Caco-2 (cell line): Measurements from ENCODE around the gene ITGAE. TPM values are rescaled to one million over a fixed set of nuclear protein-coding genes. Genes with fewer than 3 reads are reported as not detected.
"Not testable (repeated sequence)": the region's sequence is repeated elsewhere in the genome, so short reads cannot be mapped to it uniquely, and the experiment has no call there.

Source experiments
- BruUV-seq: library from RNA; stranded (reverse); fragments of 400-500 nt; replicated peaks from 2 replicates; lab custom pipeline; 2021; lab: Mats Ljungman, UMichigan
- CTCF ChIA-PET: fragments of 300-600 bp; sonication (Branson Sonifier 250); formaldehyde crosslinking; loops from one replicate; lab custom pipeline; 2022; ENCODE audit warnings: antibody characterized with exemption; lab: Charles Lee
- POLR2A ChIA-PET: fragments of 300-600 bp; sonication (Branson Sonifier 250); formaldehyde crosslinking; loops from one replicate; lab custom pipeline; 2022; ENCODE audit warnings: antibody characterized with exemption; lab: Charles Lee
- DNase-seq, 2 experiments: peaks; one replicate each; pipeline versions ENCODE4 v3.0.0 to v3.0.0-alpha.2; 2020 to 2022
- H3K27me3 ChIP-seq: replicated peaks from 2 replicates; pipeline ENCODE4 v1.6.0; 2011; ENCODE audit warnings: low read length; ENCODE audit not compliant: control insufficient read depth, insufficient read depth
- H3K36me3 ChIP-seq: 2 replicates; pipeline ENCODE4 v1.5.1; 2011; ENCODE audit warnings: low read length; ENCODE audit not compliant: control insufficient read depth, insufficient read depth
- H3K4me1 ChIP-seq: fragments of 250-450 bp; sonication (Bioruptor Pico); 2 replicates; pipeline ENCODE4 v1.5.1; 2020; ENCODE audit warnings: mild to moderate bottlenecking
- H3K4me3 ChIP-seq: 2 replicates; pipeline ENCODE4 v1.5.1; 2011; ENCODE audit warnings: low read depth, mild to moderate bottlenecking, control low read depth, low read length
- H3K9me3 ChIP-seq: fragments of 250-450 bp; sonication (Bioruptor Pico); 2 replicates; pipeline ENCODE4 v1.5.1; 2020; ENCODE audit warnings: mild to moderate bottlenecking, moderate library complexity
- H3K27ac Mint-ChIP-seq: one replicate; pipeline ENCODE4 v1.8.0; 2022; ENCODE audit warnings: mixed read lengths; ENCODE audit not compliant: unreplicated experiment
- H3K27me3 Mint-ChIP-seq: one replicate; pipeline ENCODE4 v1.8.0; 2022; ENCODE audit warnings: mixed read lengths; ENCODE audit not compliant: insufficient read depth, unreplicated experiment
- H3K36me3 Mint-ChIP-seq: one replicate; pipeline ENCODE4 v1.8.0; 2022; ENCODE audit warnings: mild to moderate bottlenecking, mixed read lengths; ENCODE audit not compliant: insufficient read depth, unreplicated experiment
- H3K4me1 Mint-ChIP-seq: one replicate; pipeline ENCODE4 v1.8.0; 2022; ENCODE audit warnings: low read depth, mixed read lengths; ENCODE audit not compliant: unreplicated experiment
- H3K4me3 Mint-ChIP-seq: one replicate; pipeline ENCODE4 v1.8.0; 2022; ENCODE audit warnings: mild to moderate bottlenecking, moderate library complexity, mixed read lengths; ENCODE audit not compliant: unreplicated experiment
- H3K9me3 Mint-ChIP-seq: one replicate; pipeline ENCODE4 v1.8.0; 2022; ENCODE audit warnings: mixed read lengths; ENCODE audit not compliant: unreplicated experiment
- intact Hi-C: fragments of 100-400 bp; cut with micrococcal nuclease; formaldehyde crosslinking; loops from one replicate; pipeline ENCODE4 v1.10.0; 2022; ENCODE audit not compliant: unreplicated experiment
- total RNA-seq: library from RNA; stranded (reverse); gene quantifications from 2 replicates; pipeline ENCODE4 v1.2.3, GENCODE V29; 2022
- TF ChIP-seq, protein P1 (sequence below), 2 experiments: fragments of 200-600 bp in 1 of 2; IDR thresholded peaks; 1 replicate in 1 of 2; 2 replicates in 1 of 2; pipeline versions ENCODE4 v1.5.1 to v1.8.0; 2011 to 2022; ENCODE audit warnings: antibody characterized with exemption in 1 of 2, control low read depth in 1 of 2, inconsistent platforms in 1 of 2, low read depth in 1 of 2, low read length in 1 of 2, mild to moderate bottlenecking in 1 of 2, moderate library complexity in 1 of 2; ENCODE audit not compliant: insufficient read depth in 1 of 2, severe bottlenecking in 1 of 2, unreplicated experiment in 1 of 2

ITGAE gene
- total RNA-seq, 1 experiment from 2014 or later: 12.8 TPM

- Mint-ChIP-seq H3K36me3 (no peaks in the 10 kb centered on the region), H3K27me3 (no peaks in the 10 kb centered on the region), H3K4me3 (no peak overlapping the region), H3K4me1 (no peaks in the 10 kb centered on the region), H3K9me3 (no peaks in the 10 kb centered on the region), H3K27ac (no peak overlapping the region)
- Histone ChIP-seq H3K9me3 (no peaks in the 10 kb centered on the region), H3K4me1 (no peaks in the 10 kb centered on the region), H3K27me3 (no peaks in the 10 kb centered on the region), H3K36me3 (no peaks in the 10 kb centered on the region), H3K4me3 (no peak overlapping the region)
- TF ChIP-seq, protein P1, sequence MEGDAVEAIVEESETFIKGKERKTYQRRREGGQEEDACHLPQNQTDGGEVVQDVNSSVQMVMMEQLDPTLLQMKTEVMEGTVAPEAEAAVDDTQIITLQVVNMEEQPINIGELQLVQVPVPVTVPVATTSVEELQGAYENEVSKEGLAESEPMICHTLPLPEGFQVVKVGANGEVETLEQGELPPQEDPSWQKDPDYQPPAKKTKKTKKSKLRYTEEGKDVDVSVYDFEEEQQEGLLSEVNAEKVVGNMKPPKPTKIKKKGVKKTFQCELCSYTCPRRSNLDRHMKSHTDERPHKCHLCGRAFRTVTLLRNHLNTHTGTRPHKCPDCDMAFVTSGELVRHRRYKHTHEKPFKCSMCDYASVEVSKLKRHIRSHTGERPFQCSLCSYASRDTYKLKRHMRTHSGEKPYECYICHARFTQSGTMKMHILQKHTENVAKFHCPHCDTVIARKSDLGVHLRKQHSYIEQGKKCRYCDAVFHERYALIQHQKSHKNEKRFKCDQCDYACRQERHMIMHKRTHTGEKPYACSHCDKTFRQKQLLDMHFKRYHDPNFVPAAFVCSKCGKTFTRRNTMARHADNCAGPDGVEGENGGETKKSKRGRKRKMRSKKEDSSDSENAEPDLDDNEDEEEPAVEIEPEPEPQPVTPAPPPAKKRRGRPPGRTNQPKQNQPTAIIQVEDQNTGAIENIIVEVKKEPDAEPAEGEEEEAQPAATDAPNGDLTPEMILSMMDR (IDR thresholded peaks at IDR 0.05; ENCODE audit: insufficient read depth in 1 of 2, low read depth in 1 of 2, low read length in 1 of 2, severe bottlenecking in 1 of 2, unreplicated experiment in 1 of 2): no peak
- CTCF ChIA-PET: interaction anchor here (0.6 kb wide), 1 partner anchor 56 kb away, joined by 3 read pairs; no protein-coding TSS in a partner anchor
- POLR2A ChIA-PET: no interaction called here
- intact Hi-C loops: no loop called here
- DNase-seq: no peak
- no TSS peak for BruUV-seq
Observed at GRCh38 chr17:3795390-3796102, 5.4 kb downstream of the ITGAE start.

- DNase-seq: no peak
- H3K27me3 Mint-ChIP-seq: no peaks in the 10 kb centered on the region
- H3K4me1 Mint-ChIP-seq: no peaks in the 10 kb centered on the region
- TF ChIP-seq, protein P1 (IDR thresholded peaks at IDR 0.05; ENCODE audit: insufficient read depth in 1 of 2, low read depth in 1 of 2, low read length in 1 of 2, severe bottlenecking in 1 of 2, unreplicated experiment in 1 of 2): no peak
- ChIA-PET POLR2A (no interaction called here), CTCF (no interaction called here)
- Histone ChIP-seq H3K4me3 (no peak overlapping the region), H3K27me3 (no peaks in the 10 kb centered on the region), H3K9me3 (no peaks in the 10 kb centered on the region), H3K36me3 (no peaks in the 10 kb centered on the region), H3K4me1 (no peaks in the 10 kb centered on the region)
- no TSS peak for BruUV-seq
- no peak overlapping the region for H3K27ac Mint-ChIP-seq
- no peaks in the 10 kb centered on the region for H3K36me3 Mint-ChIP-seq
- intact Hi-C loops: no loop called here
- H3K9me3 Mint-ChIP-seq: no peaks in the 10 kb centered on the region
- H3K4me3 Mint-ChIP-seq: no peak overlapping the region
Observed at GRCh38 chr17:3794557-3795389, 6.2 kb downstream of the ITGAE start.

DNA sequence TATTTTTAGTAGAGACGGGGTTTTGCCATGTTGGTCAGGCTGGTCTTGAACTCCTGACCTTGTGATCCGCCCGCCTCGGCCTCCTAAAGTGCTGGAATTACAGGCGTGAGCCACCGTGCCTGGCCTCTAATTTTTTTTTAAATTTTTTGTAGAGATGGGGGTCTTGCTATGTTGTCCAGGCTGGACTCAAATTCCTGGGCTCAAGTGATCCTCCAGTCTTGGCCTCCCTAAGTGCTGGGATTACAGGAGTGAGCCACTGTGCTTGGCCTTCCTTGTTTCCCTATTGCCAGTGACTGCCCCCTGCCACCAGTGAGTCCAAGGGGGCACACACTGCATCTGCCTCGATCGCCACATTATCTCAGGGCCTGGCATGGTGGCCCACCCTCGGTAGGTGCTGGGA is 6.8 kb downstream of the ITGAE start:
- DNase-seq, H3K4me1 ChIP-seq, POLR2A ChIA-PET, H3K27me3 Mint-ChIP-seq, BruUV-seq, H3K9me3 Mint-ChIP-seq, H3K36me3 Mint-ChIP-seq, H3K4me3 Mint-ChIP-seq, intact Hi-C loops, H3K27ac Mint-ChIP-seq, H3K27me3 ChIP-seq, H3K4me3 ChIP-seq, H3K9me3 ChIP-seq, CTCF ChIA-PET, H3K36me3 ChIP-seq, H3K4me1 Mint-ChIP-seq: not testable (repeated sequence)

DNA sequence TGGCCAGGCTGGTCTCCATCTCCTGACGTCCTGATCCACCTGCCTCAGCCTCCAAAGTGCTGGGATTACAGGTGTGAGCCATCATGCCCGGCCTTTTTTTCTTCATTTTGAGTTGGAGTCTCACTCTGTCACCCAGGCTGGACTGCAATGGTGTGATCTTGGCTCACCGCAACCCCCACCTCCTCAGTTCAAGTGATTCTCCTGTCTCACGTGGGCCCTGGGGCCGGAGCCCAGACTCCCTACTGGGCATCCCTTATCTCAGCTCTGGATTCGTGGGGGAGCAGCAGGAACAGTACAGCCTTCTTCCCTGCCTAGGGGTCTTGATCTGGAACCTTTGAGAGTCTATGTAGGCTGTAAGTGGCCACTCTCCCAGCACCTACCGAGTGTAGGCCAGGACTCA is 7.7 kb downstream of the ITGAE start:
- DNase-seq, POLR2A ChIA-PET, H3K27ac Mint-ChIP-seq, H3K4me3 Mint-ChIP-seq, H3K4me1 ChIP-seq, BruUV-seq, CTCF ChIA-PET, H3K36me3 Mint-ChIP-seq, H3K9me3 Mint-ChIP-seq, H3K4me1 Mint-ChIP-seq, H3K27me3 Mint-ChIP-seq, H3K27me3 ChIP-seq, H3K4me3 ChIP-seq, intact Hi-C loops, H3K36me3 ChIP-seq, H3K9me3 ChIP-seq: not testable (repeated sequence)
